ENCODE results near the gene GRM2. TPM values are rescaled to one million over a fixed set of nuclear protein-coding genes. Genes with fewer than 3 reads are reported as not detected.

The GRM2 gene
- total RNA-seq, 1 experiment from 2014 or later = 1.9 TPM

DNA sequence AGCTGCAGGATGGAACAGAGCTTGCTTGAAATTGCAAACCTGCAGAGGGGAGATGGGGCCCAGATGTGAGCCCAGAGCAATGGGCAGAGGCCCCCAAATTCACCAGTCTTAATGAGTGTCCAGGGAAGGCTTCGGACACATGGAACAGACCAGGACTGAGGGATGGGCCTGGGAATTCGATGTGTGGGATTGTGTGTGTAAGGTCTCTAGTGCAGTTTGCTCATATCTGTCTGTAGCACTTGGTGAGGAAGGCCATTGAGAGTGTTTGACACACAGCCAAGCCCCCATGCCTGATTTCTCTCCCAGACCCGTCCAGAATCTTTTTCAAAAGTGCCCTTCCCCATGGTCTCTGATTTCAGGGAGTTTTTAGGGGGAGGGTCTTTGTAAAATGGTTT, 18.7 kb upstream of the GRM2 start:
- Histone ChIP-seq H3K27me3 (ENCODE audit: insufficient read depth, low read length) (no peaks in the 10 kb centered on the region), H4K8ac (replicated peaks; ENCODE audit: insufficient read length, low read depth, low read length) (no peak overlapping the region), H2BK5ac (ENCODE audit: insufficient read length, low read length) (no peak overlapping the region), H2BK12ac (ENCODE audit: insufficient read length, low read depth, low read length) (no peak overlapping the region), H3K23ac (ENCODE audit: insufficient read length, low read depth, low read length) (no peak overlapping the region), H4K5ac (ENCODE audit: insufficient read length, low read depth, low read length) (no peak overlapping the region), H3T11ph (ENCODE audit: low read length) (no peak overlapping the region), H3K23me2 (ENCODE audit: insufficient read length, low read depth, low read length, poor library complexity, severe bottlenecking) (no peaks in the 10 kb centered on the region), H3K79me2 (ENCODE audit: insufficient read depth, low read length) (no peaks in the 10 kb centered on the region), H4K20me1 (ENCODE audit: control insufficient read depth, insufficient read depth, insufficient read length) (peaks cover 2% of the 10 kb centered on the region), H3K27ac (ENCODE audit: insufficient read length, low read depth, low read length) (no peak overlapping the region), H3K14ac (ENCODE audit: insufficient read depth, low read length) (no peak overlapping the region), H3K79me1 (ENCODE audit: insufficient read depth, low read depth, low read length, poor library complexity, severe bottlenecking) (no peaks in the 10 kb centered on the region), H2BK15ac (ENCODE audit: low read depth, low read length) (no peak overlapping the region), H2BK20ac (ENCODE audit: low read depth, low read length, poor library complexity, severe bottlenecking) (no peak overlapping the region), H3K4me1 (ENCODE audit: insufficient read depth, low read length) (no peaks in the 10 kb centered on the region), H3K4me2 (ENCODE audit: insufficient read depth, insufficient read length, low read length) (no peak overlapping the region), H3K18ac (ENCODE audit: insufficient read length, low read depth, low read length) (no peak overlapping the region), H3K4ac (ENCODE audit: low read depth, low read length) (no peak overlapping the region), H3K9me3 (ENCODE audit: control insufficient read depth, low read depth, low read length) (no peaks in the 10 kb centered on the region), H3K9ac (ENCODE audit: extremely low read depth, insufficient read length, low read length) (no peak overlapping the region), H4K91ac (ENCODE audit: insufficient read length, low read depth, low read length) (no peak overlapping the region), H3K56ac (ENCODE audit: insufficient read length, low read depth, low read length) (no peak overlapping the region), H2AK5ac (ENCODE audit: insufficient read length, low read length) (no peak overlapping the region), H2AFZ (ENCODE audit: low read length) (no peak overlapping the region), H2BK120ac (ENCODE audit: low read depth, low read length, poor library complexity, severe bottlenecking) (no peak overlapping the region)
- Mint-ChIP-seq H3K27me3 (ENCODE audit: low read depth) (no peaks in the 10 kb centered on the region), H3K4me3 (no peak overlapping the region; a peak in 1 of 5 replicates), H3K9me3 (no peaks in the 10 kb centered on the region), H3K27ac (peak overlapping the region in 2 of 3 experiments; percentile 67 to 68; a peak in 1 of 7 replicates), H3K36me3 (ENCODE audit: insufficient read depth in 1 of 3, low read depth in 3 of 3) (peaks cover 0 to 11% (median 0%) of the 10 kb centered on the region in 3 experiments; a peak in 3 of 7 replicates), H3K4me1 (peaks cover 9 to 24% of the 10 kb centered on the region in 2 experiments; a peak in 3 of 4 replicates)
- DNase-seq = no peak
- no CpG with 5 or more reads among the region's 3 CpGs for WGBS (ENCODE audit: extremely low coverage, insufficient read length, low lambda C conversion rate)
- TF ChIP-seq, protein P1, sequence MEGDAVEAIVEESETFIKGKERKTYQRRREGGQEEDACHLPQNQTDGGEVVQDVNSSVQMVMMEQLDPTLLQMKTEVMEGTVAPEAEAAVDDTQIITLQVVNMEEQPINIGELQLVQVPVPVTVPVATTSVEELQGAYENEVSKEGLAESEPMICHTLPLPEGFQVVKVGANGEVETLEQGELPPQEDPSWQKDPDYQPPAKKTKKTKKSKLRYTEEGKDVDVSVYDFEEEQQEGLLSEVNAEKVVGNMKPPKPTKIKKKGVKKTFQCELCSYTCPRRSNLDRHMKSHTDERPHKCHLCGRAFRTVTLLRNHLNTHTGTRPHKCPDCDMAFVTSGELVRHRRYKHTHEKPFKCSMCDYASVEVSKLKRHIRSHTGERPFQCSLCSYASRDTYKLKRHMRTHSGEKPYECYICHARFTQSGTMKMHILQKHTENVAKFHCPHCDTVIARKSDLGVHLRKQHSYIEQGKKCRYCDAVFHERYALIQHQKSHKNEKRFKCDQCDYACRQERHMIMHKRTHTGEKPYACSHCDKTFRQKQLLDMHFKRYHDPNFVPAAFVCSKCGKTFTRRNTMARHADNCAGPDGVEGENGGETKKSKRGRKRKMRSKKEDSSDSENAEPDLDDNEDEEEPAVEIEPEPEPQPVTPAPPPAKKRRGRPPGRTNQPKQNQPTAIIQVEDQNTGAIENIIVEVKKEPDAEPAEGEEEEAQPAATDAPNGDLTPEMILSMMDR (conservative IDR thresholded peaks at IDR 0.05) = no peak
